Measurements from ENCODE around the gene CDC5L. TPM values are rescaled to one million over a fixed set of nuclear protein-coding genes. Genes with fewer than 3 reads are reported as not detected.
A peak's percentile ranks its signal among the peaks of the same experiment; 100 is the strongest.

CDC5L gene
- total RNA-seq, 6 experiments from 2014 or later, result 9.2 to 13.0 (median 11.2) TPM

GRCh38 chr6:44409207-44409794 lies 21.8 kb downstream of the CDC5L start:
- no peaks in the 10 kb centered on the region for H3K9me3 ChIP-seq
- TF ChIP-seq CTCF (IDR thresholded peaks at IDR 0.05) (no peak), POLR2A (IDR thresholded peaks at IDR 0.05) (no peak)
- no peak for DNase-seq
- H3K27ac ChIP-seq, result no peak overlapping the region
- intact Hi-C loops (cut with DNase I), result no loop called here
- peaks cover 2 to 63% (median 38%) of the 10 kb centered on the region in 4 donors for H3K36me3 ChIP-seq
- no peaks in the 10 kb centered on the region for H3K27me3 ChIP-seq
- 71% methylated on average over 7 of the region's 7 CpGs for WGBS (ENCODE audit: insufficient coverage, low coverage, low lambda C conversion rate, missing lambda C conversion rate)
- ATAC-seq, result no peak
- no peak overlapping the region for H3K4me3 ChIP-seq
- peaks cover 0 to 7% (median 0%) of the 10 kb centered on the region in 4 donors for H3K4me1 ChIP-seq

- DNase-seq (no peak), ATAC-seq (no peak)
- H3K4me1 ChIP-seq, result peaks cover 0 to under 1% (median 0%) of the 10 kb centered on the region in 4 donors
- intact Hi-C loops (cut with DNase I), result no loop called here
- TF ChIP-seq POLR2A (IDR thresholded peaks at IDR 0.05), result no peak
- TF ChIP-seq CTCF (IDR thresholded peaks at IDR 0.05), result no peak
- H3K27ac ChIP-seq, result no peak overlapping the region
- H3K4me3 ChIP-seq, result no peak overlapping the region
- no peaks in the 10 kb centered on the region for H3K27me3 ChIP-seq
- H3K9me3 ChIP-seq, result no peaks in the 10 kb centered on the region
- 89% methylated on average over 1 of the region's 1 CpG for WGBS (ENCODE audit: insufficient coverage, low coverage, low lambda C conversion rate, missing lambda C conversion rate)
- H3K36me3 ChIP-seq, result peaks cover 0 to 52% (median 32%) of the 10 kb centered on the region in 4 donors
Observed at GRCh38 chr6:44410363-44410762, 22.9 kb downstream of the CDC5L start.

- Histone ChIP-seq H3K36me3 (peaks cover 0 to 51% (median 26%) of the 10 kb centered on the region in 4 donors), H3K4me1 (no peaks in the 10 kb centered on the region), H3K4me3 (no peak overlapping the region), H3K27me3 (no peaks in the 10 kb centered on the region), H3K9me3 (no peaks in the 10 kb centered on the region), H3K27ac (no peak overlapping the region)
- DNase-seq (no peak), ATAC-seq (no peak)
- TF ChIP-seq POLR2A (IDR thresholded peaks at IDR 0.05) (no peak), CTCF (IDR thresholded peaks at IDR 0.05) (no peak)
- intact Hi-C loops (cut with DNase I), result no loop called here
- 100% methylated on average over 1 of the region's 1 CpG for WGBS (ENCODE audit: insufficient coverage, low coverage, low lambda C conversion rate, missing lambda C conversion rate)
Observed at GRCh38 chr6:44411141-44411540, 23.6 kb downstream of the CDC5L start.

- TF ChIP-seq CTCF (IDR thresholded peaks at IDR 0.05) (no peak), POLR2A (IDR thresholded peaks at IDR 0.05) (no peak)
- H3K9me3 ChIP-seq, result no peaks in the 10 kb centered on the region
- no peak overlapping the region for H3K4me3 ChIP-seq
- peaks cover 4 to 40% (median 8%) of the 10 kb centered on the region in 4 donors for H3K36me3 ChIP-seq
- no peaks in the 10 kb centered on the region for H3K27me3 ChIP-seq
- H3K4me1 ChIP-seq, result no peaks in the 10 kb centered on the region
- no peak for DNase-seq
- no peak overlapping the region for H3K27ac ChIP-seq
- intact Hi-C loops (cut with DNase I), result no loop called here
- WGBS (ENCODE audit: insufficient coverage, low coverage, low lambda C conversion rate, missing lambda C conversion rate), result 80% methylated on average over 1 of the region's 2 CpGs
- peak in 1 of 4 donors; percentile 18 for ATAC-seq
Observed at GRCh38 chr6:44415449-44415848, 27.9 kb downstream of the CDC5L start.
